HG02840 (cell line): ENCODE measurements around the gene TRIM42.

ENCODE experiments used
- ATAC-seq: cut with Tn5 transposase; IDR thresholded peaks from one replicate; pipeline ENCODE4 v1.9.1; 2021; ENCODE audit warnings: mild to moderate bottlenecking, moderate library complexity, moderate number of reproducible peaks; ENCODE audit not compliant: unreplicated experiment, low FRiP score

The TRIM42 gene

GRCh38 chr3:140709751-140710150, 31.9 kb downstream of the TRIM42 start:
- ATAC-seq, result no peak

GRCh38 chr3:140710711-140711389, 33.0 kb downstream of the TRIM42 start:
- no peak for ATAC-seq

DNA sequence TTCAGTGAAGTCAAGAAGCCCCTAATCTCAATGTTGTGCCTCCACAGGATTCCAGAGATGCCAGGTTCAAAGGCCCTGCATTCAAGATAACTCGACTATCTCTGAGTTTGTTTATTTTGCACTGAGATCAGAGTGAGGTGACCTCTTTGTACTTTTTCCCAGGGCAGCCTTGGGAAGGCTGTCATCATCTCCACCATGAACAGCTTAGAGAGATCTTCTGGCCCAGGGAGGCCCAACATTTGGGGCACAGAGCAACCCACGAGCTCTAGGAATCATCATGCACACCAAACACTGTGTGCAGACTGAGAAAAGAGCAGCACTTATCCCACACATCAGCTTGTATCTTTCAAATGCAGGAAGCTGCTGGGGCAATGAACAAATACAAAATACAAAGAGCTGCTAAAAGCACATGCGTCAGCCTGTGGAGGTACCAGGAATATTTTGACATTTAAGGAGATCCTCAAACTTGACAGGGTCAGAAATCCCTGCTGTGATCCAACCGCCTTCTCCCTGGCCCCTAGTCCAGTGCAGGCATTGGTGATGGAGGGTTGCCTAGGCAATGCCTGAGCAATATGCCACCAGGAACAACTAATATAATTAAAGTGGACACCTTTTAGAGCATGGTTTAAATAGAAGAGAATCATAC, 33.6 kb downstream of the TRIM42 start:
- ATAC-seq, result no peak

DNA sequence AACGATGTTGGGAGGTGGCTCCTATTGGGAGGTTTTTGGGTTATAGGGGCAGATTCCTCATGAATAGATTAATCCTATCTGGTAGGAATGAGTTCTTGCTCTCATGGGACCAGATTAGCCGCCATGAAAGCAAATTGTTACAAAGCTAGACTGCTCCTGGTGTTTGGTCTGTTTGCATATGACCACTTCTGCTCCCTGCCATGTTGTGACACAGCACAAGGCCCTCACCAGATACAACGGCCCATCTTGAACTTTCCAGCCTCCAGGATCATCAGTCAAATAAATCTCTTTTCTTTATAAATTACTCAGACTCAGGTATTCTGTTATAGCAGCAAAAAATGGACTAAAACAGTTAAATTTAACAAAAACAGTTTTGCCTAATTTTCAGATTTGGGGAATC, 34.4 kb downstream of the TRIM42 start:
- ATAC-seq, result no peak

DNA sequence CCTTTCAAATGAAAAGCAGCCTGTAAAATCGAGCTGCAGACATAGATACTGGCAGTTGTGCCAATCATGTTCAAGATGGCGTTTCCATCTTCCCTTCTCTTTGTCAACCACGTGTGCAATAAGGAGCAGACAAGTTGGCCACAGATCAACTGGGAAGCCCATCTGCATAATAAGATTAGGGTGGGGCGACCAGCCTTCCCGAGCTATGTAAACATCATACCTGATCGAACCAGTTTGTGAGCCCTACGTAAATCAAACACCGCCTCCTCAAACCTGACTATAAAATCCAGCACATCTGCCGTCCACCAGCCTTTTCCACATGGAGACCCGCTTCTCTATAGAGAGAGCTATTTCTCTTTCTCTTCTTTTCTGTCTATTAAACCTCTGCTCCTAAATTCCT, 37.2 kb downstream of the TRIM42 start:
- no peak for ATAC-seq

- no peak for ATAC-seq
Observed at GRCh38 chr3:140717921-140718320, 40.1 kb downstream of the TRIM42 start.

- ATAC-seq, result no peak
Observed at GRCh38 chr3:140719841-140720614, 42.2 kb downstream of the TRIM42 start.

DNA sequence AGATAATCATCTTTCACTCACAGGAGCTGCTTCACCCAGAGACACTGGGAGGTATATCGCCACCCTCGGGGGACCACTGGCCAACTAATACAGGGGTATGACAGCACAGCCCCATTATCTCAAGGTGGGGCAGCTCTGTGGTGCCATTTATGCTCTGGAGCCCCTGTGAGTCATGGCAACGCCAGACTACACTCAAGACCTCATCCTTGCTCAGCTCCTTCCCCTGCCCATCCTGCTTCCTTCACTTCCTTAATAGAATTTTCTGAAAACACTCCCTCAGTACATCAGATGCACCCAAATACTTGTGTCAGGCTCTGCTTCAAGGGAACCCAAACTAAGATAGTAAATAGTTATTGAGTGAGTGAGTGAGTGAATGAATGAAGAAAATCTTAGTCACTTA, 45.7 kb downstream of the TRIM42 start:
- ATAC-seq, result no peak

GRCh38 chr3:140724856-140725812, 47.3 kb downstream of the TRIM42 start:
- peak; percentile 76 for ATAC-seq

GRCh38 chr3:140726066-140726465, 48.2 kb downstream of the TRIM42 start:
- no peak for ATAC-seq

DNA sequence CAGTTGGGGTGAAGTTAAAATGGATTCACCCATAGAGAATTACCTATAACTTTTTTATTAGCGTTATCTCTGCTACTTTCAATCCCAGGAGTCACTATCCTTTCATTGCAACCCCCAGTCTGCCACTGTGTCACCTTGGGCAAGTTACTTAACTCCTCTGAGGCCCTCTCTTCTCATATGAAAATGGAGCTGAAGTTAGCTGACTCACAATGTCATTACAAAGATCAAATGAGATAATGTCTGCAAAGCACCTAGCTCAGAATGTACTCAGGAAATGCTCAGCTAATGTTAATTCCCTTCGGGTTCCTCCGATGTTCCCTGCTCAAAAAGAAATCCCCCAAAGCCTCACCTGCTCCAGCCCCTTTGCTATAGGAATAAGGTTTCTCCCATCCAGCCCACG, 50.0 kb downstream of the TRIM42 start:
- ATAC-seq, result no peak

DNA sequence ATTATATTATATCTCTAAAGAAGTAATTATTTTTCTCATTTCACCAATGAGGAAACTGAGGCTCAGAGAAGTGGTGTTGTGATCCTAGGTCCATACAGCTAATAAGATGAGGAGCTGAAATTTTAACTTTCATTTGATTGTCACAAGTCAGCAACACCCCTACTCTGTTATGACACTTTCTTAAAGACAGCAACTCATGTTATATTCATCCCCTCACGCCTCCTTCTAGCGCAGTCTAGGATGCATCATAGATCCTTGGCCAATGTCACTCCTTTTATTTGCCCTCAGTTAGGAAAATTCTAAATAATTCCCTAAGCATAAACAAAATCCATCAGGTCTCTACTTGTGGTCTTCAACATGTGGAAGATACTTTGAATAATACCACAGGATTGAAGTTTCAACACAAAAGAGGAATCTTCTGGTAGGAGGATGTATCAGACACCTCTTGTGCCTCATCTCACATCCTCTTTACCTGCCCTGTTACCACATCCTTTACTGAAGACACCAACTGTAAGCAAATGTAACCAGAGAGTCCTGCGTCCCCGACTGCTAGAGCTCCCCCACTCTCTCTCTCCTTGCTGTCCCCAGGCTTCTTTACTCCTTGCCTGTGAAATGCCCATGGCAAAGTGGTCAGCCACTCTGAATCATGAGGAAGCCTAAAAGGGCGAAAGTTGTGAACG, 53.7 kb downstream of the TRIM42 start:
- peak; percentile 79 for ATAC-seq

- no peak for ATAC-seq
Observed at GRCh38 chr3:140733623-140734022, 55.8 kb downstream of the TRIM42 start.

- ATAC-seq, result no peak
Observed at GRCh38 chr3:140736863-140737460, 59.1 kb downstream of the TRIM42 start.

DNA sequence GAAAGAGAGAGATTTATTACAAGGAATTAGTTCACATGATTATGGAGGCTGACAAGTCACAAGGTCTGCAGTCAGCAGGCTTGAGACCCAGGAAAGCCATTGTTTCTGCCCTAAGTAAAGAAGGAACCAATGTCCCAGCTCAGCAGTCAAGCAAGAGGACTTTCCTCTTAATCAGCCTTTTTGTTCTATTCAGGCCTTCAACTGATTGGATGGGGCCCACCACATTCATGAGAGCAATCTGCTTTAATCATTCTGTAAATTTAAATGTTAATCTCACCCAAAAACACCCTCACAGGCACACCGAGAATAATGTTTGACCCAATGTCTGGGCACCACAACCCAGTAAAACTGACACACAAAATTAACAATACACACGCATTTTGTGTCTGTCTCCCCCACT, 64.3 kb downstream of the TRIM42 start:
- no peak for ATAC-seq

DNA sequence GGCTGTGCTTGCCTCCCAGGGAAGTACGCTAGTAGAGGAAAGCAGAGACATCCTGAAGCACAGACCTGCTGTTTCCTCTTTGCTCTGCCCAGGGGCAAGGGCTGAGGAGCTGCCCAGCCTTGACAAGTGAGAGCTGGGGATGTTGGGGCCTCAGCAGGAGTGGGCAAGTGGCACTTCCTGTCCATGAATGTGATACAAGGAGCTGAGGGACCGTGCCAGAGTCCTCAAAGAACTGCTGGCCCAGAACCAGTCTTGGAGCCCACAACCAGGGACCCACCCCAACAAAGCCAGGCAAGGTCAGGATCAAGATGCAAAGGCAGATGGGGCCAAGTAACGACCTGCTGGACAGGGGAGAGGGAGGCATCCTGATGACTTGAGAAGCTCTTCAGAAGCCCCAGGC, 70.3 kb downstream of the TRIM42 start:
- no peak for ATAC-seq

GRCh38 chr3:140748903-140749302, 71.0 kb downstream of the TRIM42 start:
- ATAC-seq, result no peak
